HG03064 (cell line): ENCODE measurements around the gene CH25H.

Source experiments
- ATAC-seq: cut with Tn5 transposase; IDR thresholded peaks from one replicate; pipeline ENCODE4 v1.9.1; 2021; ENCODE audit warnings: low read depth; ENCODE audit not compliant: unreplicated experiment

CH25H gene

DNA sequence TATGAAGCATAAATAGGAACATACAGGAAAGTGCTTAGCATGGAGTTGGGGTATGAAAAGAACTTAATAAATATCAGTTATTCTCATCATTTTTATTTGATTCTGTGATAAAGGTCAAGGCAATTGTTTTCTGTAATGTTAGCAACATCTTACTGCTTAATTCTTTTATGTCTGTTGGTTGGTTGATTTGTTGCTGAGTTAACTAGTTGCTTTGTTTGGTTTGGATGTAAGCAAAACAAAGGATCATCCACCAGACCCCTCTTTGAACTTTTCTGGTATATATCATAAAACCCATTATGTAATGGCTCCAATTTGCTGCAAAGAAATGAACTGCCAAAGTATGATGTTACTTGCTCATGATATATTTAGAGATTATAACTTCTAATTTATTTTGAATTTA lies 44.5 kb downstream of the CH25H start:
- ATAC-seq, result no peak

GRCh38 chr10:89160339-89160738 lies 46.8 kb downstream of the CH25H start:
- no peak for ATAC-seq

DNA sequence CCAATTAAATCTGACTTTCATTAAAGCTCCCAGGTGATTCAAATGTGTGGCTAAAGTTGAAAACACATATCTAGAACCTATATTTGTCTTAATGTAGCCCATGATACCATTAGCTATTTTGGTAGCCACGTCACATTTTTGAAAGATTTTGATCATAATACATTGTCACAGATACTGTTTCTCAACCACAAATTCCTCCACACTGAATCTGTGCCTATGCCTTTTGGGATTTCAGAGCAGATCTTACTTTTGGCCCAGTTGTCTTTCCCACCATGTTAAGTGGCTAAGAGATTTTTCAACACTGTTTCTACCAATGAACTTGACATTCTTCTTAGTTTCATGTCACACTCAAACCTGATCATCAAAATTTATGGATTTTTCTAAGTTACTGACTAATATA lies 47.4 kb downstream of the CH25H start:
- ATAC-seq, result no peak

DNA sequence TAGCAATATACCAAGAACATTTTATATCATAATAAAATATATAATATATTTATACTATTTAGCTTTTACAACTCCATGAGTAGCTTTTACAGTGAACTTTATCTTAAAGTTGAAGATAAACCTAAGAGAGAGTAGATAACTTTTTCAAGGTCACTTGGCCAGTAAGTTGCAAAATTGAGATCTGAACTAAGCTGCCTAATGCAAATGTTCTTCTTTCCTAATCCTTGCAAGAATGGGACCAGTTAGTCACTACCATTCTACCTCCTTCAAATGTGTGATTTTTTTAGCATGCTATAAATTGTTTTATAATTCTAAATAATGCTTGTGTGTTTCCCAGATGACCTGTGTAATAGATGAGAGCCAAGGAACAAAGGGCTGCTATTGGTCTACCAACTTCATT lies 47.8 kb downstream of the CH25H start:
- no peak for ATAC-seq

DNA sequence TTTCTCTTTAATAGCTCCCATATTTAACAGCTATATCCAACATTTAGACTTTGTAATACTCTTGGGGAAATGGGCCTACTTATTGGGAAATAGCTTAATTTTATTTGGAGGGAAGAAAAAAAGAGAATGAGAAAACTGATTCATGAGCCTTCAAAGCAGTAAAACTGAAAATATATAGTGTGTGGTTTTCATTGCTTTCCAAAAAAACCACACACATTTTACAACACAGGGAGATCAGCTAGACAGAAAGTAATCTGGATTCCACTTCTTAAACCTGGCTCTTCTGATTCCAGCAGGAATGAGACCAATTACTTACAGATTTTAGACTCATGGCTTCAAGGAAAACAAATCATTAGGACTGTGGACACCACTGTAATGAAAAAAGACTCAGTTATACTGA lies 48.7 kb downstream of the CH25H start:
- ATAC-seq, result no peak

DNA sequence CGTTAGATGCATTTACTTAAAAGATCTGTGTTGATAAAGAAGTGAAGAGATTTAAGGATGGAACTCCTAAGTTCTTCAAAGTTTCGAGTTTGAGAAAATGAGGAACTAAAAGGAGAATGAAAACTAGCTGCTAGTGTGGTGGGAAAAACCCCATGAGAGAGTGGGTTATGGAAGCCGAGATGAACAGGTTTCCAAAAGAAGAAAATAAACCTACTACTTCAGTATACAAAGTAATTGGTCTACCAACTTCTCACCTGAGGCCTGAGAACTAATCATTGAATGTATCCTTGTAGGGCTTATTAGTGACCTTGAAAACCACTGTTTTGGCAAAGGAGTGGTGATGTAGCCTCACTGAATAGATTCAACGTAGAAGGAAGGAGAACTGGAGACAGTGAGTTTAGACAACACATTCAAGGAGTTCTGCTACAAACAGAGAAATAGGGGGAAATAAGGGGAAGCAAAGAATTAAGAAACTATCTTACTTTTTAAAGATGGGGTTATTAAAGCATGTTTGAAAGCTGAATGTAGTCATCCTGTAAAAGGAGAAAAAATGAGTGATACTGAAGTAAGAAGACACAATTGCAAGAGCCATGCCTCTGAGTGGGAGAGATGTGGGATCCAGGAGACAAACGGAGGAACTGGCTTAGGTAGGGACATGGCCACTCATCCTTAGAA lies 50.8 kb downstream of the CH25H start:
- no peak for ATAC-seq
